Measurements from ENCODE around the gene ADAM20.
"Not testable (repeated sequence)": the region's sequence is repeated elsewhere in the genome, so short reads cannot be mapped to it uniquely, and the experiment has no call there.

ADAM20 gene

DNA sequence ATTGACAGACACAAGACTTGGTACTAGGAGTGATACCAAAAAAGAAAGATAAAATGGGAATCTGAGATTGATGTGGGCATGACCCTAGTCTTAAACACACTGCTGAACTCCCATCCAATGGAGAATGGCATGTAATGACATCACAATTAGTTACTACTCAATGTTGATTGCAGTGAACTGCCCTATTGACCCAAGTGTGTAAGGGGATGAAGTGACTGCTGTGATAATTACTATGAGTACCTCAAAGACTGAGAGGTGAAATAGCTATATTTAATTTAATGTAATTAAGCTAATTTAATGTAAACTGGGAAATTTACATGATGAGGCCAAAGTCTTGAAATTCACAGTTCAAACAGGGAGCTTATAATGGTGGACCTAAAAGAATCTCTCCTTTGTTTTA is at the start of gene ADAM20:
ADAM20 (minus strand) TSS at position 101 of the 400 bp plus-strand sequence. CDS start 10,247 bp downstream, outside the sequence.
- DNase-seq: no peak

DNA sequence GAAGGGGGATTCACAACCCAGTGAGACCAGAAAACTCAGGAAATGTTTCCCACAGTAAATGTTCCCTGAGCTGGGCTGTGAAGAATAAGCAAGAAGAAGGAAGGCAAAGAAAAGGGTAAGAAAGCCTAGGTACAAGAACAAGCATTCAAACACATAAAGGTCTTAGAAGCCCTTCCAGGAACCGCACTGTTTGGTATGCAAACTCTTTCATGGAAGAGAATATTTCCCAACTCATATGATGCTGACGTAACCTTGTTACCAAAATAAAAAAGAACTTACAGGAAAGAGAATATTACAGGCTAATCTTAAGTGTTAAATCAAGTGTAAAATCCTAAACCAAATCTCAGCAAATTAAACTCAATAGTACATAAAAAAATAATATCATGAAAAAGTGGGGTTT is 42.1 kb upstream of the ADAM20 start:
- no peak for DNase-seq

- no peak for DNase-seq
These were observed 38.2 kb upstream of the ADAM20 start for GRCh38 chr14:70573050-70573449.

- no peak for DNase-seq
These were observed 36.3 kb upstream of the ADAM20 start for GRCh38 chr14:70571139-70571538.

- DNase-seq: peak; percentile 43
These were observed 33.0 kb upstream of the ADAM20 start for GRCh38 chr14:70567791-70568190.

DNA sequence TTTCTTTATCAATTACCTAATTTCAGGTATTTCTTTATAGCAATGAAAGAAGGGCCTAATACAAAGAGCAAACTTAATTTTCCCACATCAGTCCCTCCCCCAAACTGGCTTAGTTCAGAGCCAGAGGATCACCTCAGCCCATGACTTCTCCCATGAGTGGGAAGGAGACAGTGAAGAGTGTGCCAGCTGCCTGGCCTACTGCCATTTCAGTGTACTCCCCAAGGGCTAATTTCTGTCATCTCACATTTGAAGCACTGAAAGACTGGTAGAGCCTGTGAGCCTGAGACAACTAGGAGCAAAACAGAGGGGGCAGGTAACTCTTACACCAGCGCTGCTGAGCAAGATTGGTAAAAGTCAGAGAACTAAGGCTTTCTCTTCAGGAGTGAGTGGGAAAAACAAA is 29.1 kb upstream of the ADAM20 start:
- DNase-seq: no peak

DNA sequence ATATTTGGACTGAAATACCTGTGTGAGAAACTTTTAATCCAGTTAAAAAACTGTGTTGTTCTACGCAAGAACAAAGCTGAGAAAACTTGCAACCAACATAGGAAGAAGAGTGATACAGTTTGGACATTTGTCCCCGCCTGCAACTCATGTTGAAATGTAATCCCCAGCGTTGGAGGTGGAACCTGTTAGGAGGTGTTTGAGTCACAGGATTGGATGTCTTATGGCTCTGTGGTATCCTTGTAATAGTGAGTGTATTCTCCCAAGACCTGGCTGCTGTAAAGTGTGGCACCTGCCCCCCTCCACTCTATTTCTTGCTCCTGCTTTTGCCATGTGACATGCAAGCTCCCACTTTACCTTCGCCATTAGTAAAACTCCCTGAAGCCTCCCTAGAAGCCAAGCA is 28.6 kb upstream of the ADAM20 start:
- no peak for DNase-seq

DNA sequence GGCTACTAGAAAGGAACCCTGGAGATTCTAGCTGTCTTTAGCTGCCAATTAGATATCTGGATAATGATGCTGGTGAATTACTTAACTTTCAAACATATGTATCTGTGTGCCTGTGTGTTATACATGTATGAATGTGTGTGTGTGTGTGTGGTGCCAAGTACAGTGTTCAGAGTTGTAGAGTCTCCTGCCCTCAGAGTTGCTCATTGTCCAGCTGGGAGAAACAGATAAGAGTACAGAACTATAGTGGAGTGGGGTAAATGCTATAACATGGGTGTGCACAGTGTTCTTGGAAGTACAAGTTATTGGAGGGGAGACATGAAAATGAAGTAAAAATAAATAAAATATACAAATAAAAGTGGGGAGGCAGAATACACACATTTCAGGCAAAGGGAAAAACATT is 23.6 kb upstream of the ADAM20 start:
- DNase-seq: no peak

DNA sequence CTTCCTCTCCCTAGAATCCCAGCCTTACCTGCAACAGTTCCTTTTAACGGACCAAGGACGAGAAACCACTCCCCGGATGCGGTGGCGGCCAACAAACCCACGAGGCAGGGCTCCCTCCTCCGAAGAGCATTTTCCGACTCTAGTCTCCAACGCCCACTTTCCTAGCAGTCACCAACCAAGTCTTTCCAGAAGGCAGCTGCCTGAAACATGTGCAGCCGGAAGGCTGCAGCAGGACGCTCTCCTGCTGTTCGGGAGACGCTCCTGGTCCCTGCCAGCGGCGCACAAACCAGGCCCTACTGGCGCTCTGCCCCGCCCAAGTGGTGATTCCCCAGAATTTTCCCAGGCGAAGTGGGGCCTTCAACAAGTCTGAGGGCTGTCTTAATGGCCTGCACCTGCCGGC is 21.1 kb upstream of the ADAM20 start:
- no peak for DNase-seq

GRCh38 chr14:70538087-70538486 is 3.3 kb upstream of the ADAM20 start:
- DNase-seq: no peak

- no peak for DNase-seq
These were observed 2.0 kb upstream of the ADAM20 start for GRCh38 chr14:70536830-70537229.

- DNase-seq: no peak
These were observed 4.4 kb downstream of the ADAM20 start for GRCh38 chr14:70530417-70530816.

DNA sequence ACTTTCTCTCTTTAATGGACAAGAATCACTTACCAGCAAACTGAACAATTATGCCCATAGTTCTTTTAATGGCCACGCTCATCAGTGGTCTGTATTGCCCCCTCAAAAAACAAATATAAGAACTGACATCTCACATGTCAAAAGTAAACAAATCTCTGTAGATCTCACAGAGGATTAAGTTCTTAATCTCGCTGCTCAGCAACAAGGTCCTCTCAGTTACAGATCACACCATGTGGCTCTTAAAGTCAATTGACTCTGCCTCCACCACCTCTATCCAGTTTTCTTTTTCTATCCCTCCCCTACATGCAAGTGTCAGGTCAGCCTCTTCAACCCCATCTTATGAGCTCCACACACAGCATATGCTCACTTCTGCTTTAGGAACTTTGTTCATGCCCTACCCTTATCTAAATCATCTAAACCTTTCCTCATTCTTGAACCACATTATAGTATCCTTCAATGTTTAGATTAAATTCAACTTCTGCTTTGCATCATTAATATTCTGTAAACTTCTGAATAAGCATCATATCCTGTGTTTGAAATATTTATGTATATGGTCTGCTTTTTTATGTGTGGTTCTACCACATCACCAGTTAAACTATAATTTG is 7.2 kb downstream of the ADAM20 start:
- DNase-seq: no peak

- DNase-seq: no peak
These were observed 9.1 kb downstream of the ADAM20 start for GRCh38 chr14:70525691-70526090.

GRCh38 chr14:70515811-70516210 is 19.0 kb downstream of the ADAM20 start:
- no peak for DNase-seq

- DNase-seq: no peak
These were observed 20.4 kb downstream of the ADAM20 start for GRCh38 chr14:70514168-70515069.

- no peak for DNase-seq
These were observed 36.6 kb downstream of the ADAM20 start for GRCh38 chr14:70498191-70498590.

GRCh38 chr14:70489579-70490200 is 45.1 kb downstream of the ADAM20 start:
- DNase-seq: no peak

DNA sequence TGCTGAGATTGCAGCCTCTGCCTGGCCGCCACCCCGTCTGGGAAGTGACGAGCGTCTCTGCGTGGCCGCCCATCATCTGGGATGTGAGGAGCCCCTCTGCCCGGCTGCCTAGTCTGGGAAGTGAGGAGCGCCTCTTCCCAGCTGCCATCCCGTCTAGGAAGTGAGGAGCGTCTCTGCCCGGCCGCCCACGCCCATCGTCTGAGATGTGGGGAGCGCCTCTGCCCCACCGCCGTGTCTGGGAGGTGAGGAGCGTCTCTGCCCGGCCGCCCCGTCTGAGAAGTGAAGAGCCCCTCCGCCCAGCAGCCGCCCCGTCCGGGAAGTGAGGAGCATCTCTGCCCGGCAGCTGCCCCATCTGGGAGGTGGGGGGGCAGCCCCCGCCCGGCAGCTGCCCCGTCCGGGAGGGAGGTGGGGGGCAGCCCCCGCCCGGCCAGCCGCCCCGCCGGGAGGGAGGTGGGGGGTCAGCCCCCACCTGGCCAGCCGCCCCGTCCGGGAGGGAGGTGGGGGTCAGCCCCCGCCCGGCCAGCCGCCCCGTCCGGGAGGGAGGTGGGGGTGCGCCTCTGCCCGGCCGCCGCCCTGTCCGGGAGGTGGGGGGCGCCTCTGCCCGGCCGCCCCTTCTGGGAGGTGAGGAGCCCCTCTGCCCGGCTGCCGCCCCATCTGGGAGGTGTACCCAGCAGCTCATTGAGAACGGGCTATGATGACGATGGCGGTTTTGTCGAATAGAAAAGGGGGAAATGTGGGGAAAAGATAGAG is 57.3 kb downstream of the ADAM20 start:
- not testable (repeated sequence) for DNase-seq

- not testable (repeated sequence) for DNase-seq
These were observed 59.3 kb downstream of the ADAM20 start for GRCh38 chr14:70475459-70475858.

DNA sequence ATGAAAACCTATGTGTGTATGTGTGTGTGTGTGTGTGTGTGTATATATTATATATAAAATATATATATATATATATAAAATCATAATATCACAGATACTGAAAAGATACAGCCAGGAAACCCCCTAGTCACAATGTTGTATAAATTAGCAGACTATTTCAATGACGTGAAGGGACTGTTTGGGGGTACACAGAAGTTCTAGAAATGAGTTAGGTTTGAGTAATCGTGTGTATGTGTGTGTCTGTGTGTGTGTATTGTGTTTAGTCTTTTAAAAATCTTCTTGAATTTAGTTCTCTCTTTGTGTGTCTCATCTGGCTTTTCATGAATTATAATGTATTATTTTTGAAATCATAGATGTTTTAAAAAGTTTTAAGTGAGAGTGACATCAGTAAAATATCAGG is 61.0 kb downstream of the ADAM20 start:
- DNase-seq: no peak
